Endothelial cell (in vitro differentiated cells): ENCODE data around the gene ANGPT4. TPM values are rescaled to one million over a fixed set of nuclear protein-coding genes. Genes with fewer than 3 reads are reported as not detected.
"Not testable (repeated sequence)": the region's sequence is repeated elsewhere in the genome, so short reads cannot be mapped to it uniquely, and the experiment has no call there.

ENCODE experiments used
- DNase-seq: peaks from one replicate; pipeline ENCODE4 v3.0.0; 2021; ENCODE audit warnings: low spot score
- H3K27ac Mint-ChIP-seq: one replicate; pipeline ENCODE4 v1.8.0; 2021; ENCODE audit warnings: mixed read lengths, inconsistent platforms; ENCODE audit not compliant: unreplicated experiment
- H3K27me3 Mint-ChIP-seq: one replicate; pipeline ENCODE4 v1.8.0; 2021; ENCODE audit warnings: mild to moderate bottlenecking, moderate library complexity, mixed read lengths, inconsistent platforms; ENCODE audit not compliant: unreplicated experiment
- H3K36me3 Mint-ChIP-seq: one replicate; pipeline ENCODE4 v1.8.0; 2021; ENCODE audit warnings: mild to moderate bottlenecking, low read depth, mixed read lengths, inconsistent platforms; ENCODE audit not compliant: unreplicated experiment
- H3K4me1 Mint-ChIP-seq: one replicate; pipeline ENCODE4 v1.8.0; 2021; ENCODE audit warnings: mild to moderate bottlenecking, mixed read lengths, inconsistent platforms; ENCODE audit not compliant: unreplicated experiment
- H3K4me3 Mint-ChIP-seq: one replicate; pipeline ENCODE4 v1.8.0; 2021; ENCODE audit warnings: mild to moderate bottlenecking, mixed read lengths, inconsistent platforms; ENCODE audit not compliant: unreplicated experiment
- H3K9me3 Mint-ChIP-seq: one replicate; pipeline ENCODE4 v1.8.0; 2021; ENCODE audit warnings: mixed read lengths, inconsistent platforms; ENCODE audit not compliant: unreplicated experiment
- total RNA-seq: library from RNA; stranded (reverse); fragmentation: NEBNext Ultra II Directional; extraction: Animal tissue kit (Norgen Biotek cat#: 25700); gene quantifications from one replicate; pipeline ENCODE4 v1.2.1, GENCODE V29; 2021; ENCODE audit not compliant: unreplicated experiment
- TF ChIP-seq, protein P1 (sequence below): fragments of 200-600 bp; sonication (generic); IDR thresholded peaks from one replicate; pipeline ENCODE4 v1.5.0; 2021; ENCODE audit warnings: antibody characterized with exemption; ENCODE audit not compliant: unreplicated experiment

ANGPT4 gene
- total RNA-seq, 1 donor from 2014 or later = 0.51 TPM

GRCh38 chr20:909641-910040, 6.5 kb downstream of the ANGPT4 start:
- Mint-ChIP-seq H3K27ac (no peak overlapping the region), H3K4me1 (peaks cover 20% of the 10 kb centered on the region), H3K4me3 (no peak overlapping the region), H3K27me3 (peaks cover 3% of the 10 kb centered on the region), H3K9me3 (no peaks in the 10 kb centered on the region), H3K36me3 (peaks cover 3% of the 10 kb centered on the region)
- TF ChIP-seq, protein P1, sequence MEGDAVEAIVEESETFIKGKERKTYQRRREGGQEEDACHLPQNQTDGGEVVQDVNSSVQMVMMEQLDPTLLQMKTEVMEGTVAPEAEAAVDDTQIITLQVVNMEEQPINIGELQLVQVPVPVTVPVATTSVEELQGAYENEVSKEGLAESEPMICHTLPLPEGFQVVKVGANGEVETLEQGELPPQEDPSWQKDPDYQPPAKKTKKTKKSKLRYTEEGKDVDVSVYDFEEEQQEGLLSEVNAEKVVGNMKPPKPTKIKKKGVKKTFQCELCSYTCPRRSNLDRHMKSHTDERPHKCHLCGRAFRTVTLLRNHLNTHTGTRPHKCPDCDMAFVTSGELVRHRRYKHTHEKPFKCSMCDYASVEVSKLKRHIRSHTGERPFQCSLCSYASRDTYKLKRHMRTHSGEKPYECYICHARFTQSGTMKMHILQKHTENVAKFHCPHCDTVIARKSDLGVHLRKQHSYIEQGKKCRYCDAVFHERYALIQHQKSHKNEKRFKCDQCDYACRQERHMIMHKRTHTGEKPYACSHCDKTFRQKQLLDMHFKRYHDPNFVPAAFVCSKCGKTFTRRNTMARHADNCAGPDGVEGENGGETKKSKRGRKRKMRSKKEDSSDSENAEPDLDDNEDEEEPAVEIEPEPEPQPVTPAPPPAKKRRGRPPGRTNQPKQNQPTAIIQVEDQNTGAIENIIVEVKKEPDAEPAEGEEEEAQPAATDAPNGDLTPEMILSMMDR = no peak
- DNase-seq = no peak

DNA sequence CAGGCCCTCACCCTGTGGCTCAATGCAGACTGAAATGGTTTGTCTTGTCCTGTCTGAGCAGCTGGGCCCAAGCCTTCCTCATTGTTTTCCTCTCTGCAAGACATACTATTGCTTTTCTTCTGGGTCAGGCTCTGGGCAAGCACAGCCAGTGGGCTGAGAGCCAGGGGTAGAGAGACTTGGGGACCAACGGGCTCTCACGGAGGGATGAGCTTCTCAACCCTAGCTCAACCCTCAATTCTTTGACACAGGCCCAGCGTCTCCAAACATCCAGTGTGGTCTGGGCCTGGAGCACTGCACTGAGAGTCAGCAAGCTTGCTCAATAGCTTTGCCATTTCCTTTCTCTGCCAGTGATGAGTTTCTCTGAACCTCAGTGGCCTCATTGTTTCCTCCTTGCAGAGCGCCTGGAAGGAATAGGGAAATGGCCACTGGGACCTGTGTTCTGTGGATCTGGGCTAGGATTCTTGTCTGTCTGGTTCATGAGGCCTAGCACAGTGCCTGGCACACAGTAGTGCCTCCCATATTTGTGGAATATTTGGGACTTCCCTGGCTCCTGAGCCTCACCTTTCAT, 9.3 kb downstream of the ANGPT4 start:
- peaks cover 3% of the 10 kb centered on the region for H3K27me3 Mint-ChIP-seq
- H3K27ac Mint-ChIP-seq = no peak overlapping the region

GRCh38 chr20:906001-906520, 10.1 kb downstream of the ANGPT4 start:
- peaks cover 3% of the 10 kb centered on the region for H3K27me3 Mint-ChIP-seq
- no peaks in the 10 kb centered on the region for H3K9me3 Mint-ChIP-seq
- TF ChIP-seq, protein P1 = no peak
- H3K36me3 Mint-ChIP-seq = peaks cover 3% of the 10 kb centered on the region
- H3K27ac Mint-ChIP-seq = no peak overlapping the region
- no peak for DNase-seq
- peaks cover 10% of the 10 kb centered on the region for H3K4me1 Mint-ChIP-seq
- no peak overlapping the region for H3K4me3 Mint-ChIP-seq

More for the DNA sequence above, 9.3 kb downstream of the ANGPT4 start:
- Mint-ChIP-seq H3K4me3 (no peak overlapping the region), H3K36me3 (peaks cover 3% of the 10 kb centered on the region), H3K9me3 (no peaks in the 10 kb centered on the region), H3K4me1 (peaks cover 10% of the 10 kb centered on the region)
- TF ChIP-seq, protein P1 = no peak
- no peak for DNase-seq

DNA sequence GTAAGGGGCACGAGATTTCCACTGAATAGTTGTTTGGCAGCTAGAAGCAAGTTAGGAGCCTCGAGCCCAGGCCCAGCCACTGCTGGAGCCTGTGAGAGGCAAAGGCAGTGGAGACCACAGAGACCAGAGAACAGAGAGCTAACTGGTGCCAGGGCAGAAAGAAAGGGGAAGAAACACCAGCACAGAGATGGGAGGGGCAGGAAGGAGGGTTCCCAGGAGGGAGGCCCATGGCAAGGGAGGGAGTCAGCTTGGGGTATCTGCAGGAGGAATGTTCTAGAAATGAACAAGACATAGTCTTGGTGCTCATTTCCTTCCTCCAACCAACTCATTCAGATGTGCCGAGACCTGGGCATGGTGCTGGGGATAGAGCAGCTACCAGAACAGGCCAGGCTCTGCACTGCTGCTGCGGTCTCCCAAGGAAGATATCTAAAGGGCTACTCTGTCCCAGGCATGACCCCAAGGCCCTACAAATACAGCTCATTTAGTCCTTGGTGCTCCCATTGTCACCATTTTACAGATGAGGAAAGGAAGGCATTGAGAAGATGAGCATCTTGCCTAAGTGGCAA, 10.7 kb downstream of the ANGPT4 start:
- no peak overlapping the region for H3K4me3 Mint-ChIP-seq
- no peak overlapping the region for H3K27ac Mint-ChIP-seq
- peaks cover 10% of the 10 kb centered on the region for H3K4me1 Mint-ChIP-seq
- TF ChIP-seq, protein P1 = no peak
- DNase-seq = no peak
- H3K36me3 Mint-ChIP-seq = peaks cover 3% of the 10 kb centered on the region
- no peaks in the 10 kb centered on the region for H3K9me3 Mint-ChIP-seq
- H3K27me3 Mint-ChIP-seq = peaks cover 3% of the 10 kb centered on the region

GRCh38 chr20:904039-904545, 12.0 kb downstream of the ANGPT4 start:
- Mint-ChIP-seq H3K9me3 (no peaks in the 10 kb centered on the region), H3K27me3 (peaks cover 3% of the 10 kb centered on the region), H3K4me3 (no peak overlapping the region), H3K4me1 (peaks cover 10% of the 10 kb centered on the region), H3K27ac (no peak overlapping the region), H3K36me3 (peaks cover 3% of the 10 kb centered on the region)
- no peak for DNase-seq
- TF ChIP-seq, protein P1 = no peak

DNA sequence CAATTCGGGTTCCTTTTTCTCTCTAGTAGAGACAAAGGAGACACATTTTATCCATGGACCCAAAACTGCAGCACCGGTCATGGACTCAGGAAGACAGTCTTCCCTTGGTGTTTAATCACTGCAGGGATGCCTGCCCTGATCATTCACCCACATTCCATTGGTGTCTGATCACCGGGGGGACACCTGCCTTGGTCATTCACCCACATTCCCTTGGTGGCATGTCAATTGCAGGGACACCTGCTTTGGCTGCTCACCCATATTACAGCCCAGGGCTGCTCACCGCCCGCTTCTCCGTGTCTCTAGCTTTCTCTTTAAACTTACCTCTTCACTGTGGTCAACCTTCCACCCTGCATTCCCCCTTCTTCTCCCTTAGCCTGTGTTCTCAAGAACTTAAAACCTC, 18.7 kb downstream of the ANGPT4 start:
- not testable (repeated sequence) for H3K4me1 Mint-ChIP-seq, H3K9me3 Mint-ChIP-seq, DNase-seq, H3K27me3 Mint-ChIP-seq, H3K27ac Mint-ChIP-seq, H3K36me3 Mint-ChIP-seq, H3K4me3 Mint-ChIP-seq
